Posterior cingulate gyrus (tissue), 11 donors: Measurements from ENCODE around the gene ABCC3.

Experiments used
- DNase-seq, 10 donors: peaks; one replicate each; pipeline versions ENCODE4 v3.0.0 to v3.0.0-alpha.2; 2020 to 2021; ENCODE audit warnings: mixed read lengths in 3 of 10
- intact Hi-C: fragments of 100-400 bp; cut with DNase I; formaldehyde crosslinking; loops from one replicate; pipeline ENCODE4 v1.15.1; 2023

ABCC3 gene

GRCh38 chr17:50603340-50603739, 31.3 kb upstream of the ABCC3 start:
- DNase-seq, result no peak
- intact Hi-C loops, result no loop called here

- no peak for DNase-seq
- intact Hi-C loops, result no loop called here
Measured at GRCh38 chr17:50604513-50604912, 30.2 kb upstream of the ABCC3 start.

- intact Hi-C loops, result no loop called here
- DNase-seq, result no peak
Measured at GRCh38 chr17:50605429-50605828, 29.3 kb upstream of the ABCC3 start.

DNA sequence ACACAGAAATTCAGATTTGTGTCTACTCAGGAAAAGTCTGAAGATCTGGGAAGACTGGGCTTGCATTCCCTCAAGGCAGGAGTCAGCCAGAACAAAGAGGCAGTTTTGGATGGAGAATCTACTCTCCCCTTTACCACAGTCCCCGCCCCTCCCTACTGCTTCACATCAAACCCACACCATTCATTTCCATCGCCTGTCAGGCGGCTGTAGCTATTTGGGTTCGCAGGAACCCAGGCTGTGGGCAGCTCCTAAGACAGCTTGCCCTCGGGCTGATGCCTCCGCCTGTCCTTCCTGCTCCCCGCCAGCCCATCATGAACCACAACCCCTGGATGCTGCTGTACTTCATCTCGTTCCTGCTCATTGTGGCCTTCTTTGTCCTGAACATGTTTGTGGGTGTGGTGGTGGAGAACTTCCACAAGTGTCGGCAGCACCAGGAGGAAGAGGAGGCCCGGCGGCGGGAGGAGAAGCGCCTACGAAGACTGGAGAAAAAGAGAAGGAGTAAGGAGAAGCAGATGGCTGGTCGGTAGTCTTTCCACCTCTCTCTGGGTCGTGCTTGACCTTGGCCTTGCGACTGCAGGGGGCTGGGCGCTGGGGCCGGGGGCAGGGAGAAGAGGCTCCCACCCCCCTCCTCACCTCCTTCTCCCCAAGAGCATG, 27.0 kb upstream of the ABCC3 start:
- DNase-seq, result no peak
- intact Hi-C loops, result no loop called here

DNA sequence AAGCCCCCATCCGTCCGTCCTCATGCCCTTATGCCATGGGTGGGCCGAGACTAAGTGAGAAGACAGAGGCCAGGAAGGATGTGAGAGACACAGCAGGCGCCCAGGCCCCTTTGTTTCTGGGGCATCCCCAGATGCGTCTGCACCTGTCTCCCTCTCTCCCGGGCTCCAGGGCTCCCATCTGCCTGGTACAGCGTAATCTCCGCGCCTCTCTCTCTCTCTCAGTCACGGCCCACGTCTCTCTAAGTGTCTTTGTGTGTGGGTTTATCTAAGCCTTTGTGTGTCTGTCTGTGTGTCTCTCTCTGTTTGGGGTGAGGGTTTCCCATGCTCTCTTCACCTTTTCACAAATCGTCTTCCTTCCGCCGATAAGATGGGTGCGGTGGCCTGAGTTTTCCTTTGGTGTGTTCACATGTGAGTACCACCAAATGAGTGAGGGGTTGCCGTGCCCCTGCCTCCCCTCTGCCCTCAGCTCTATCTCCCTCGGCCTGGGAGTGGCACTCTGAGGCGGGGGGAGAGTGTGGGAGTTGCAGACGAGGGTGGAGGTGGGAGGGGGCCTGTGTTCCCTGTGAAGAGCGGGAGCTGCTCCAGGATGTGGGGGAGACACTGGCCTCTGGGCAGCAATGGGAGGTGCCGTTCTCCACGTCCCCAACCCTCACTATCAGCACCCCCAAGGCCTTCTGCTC, 25.8 kb upstream of the ABCC3 start:
- intact Hi-C loops, result no loop called here
- peak in 3 of 10 donors; percentile 38 to 87 (median 41) for DNase-seq

DNA sequence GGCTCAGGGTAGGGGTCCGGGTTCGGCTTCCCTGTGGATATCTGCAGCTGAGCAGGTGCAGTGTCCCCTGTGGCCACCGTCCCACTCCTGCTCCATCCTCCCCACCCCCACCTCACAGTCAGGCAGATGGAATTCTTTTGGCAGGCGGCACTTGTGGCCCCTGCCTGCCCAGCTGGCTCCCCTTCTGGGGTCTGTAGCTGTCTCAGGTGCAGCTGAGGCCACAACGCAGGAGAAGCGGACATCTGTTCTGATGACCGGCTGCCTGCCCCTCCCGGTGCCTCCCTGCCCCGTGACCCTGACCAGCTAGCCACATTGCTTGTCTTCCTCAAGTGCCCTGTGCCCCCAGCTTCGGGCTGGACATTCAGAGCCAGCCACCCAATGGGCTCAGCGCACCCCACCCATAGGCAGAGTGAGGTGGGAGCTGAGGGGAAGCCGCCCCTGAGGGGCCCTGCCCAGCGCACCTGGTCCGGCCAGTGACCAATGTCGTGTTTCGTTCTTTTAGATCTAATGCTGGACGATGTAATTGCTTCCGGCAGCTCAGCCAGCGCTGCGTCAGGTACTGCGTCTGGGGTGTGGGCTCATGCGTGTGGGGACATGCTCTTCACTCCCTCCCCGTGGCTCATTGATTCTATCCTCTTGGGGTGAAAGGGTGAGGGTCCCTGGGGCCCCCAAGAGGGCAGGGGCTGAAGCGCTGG, 25.2 kb upstream of the ABCC3 start:
- intact Hi-C loops, result no loop called here
- DNase-seq, result no peak

GRCh38 chr17:50611634-50612033, 23.0 kb upstream of the ABCC3 start:
- intact Hi-C loops, result no loop called here
- DNase-seq, result no peak

DNA sequence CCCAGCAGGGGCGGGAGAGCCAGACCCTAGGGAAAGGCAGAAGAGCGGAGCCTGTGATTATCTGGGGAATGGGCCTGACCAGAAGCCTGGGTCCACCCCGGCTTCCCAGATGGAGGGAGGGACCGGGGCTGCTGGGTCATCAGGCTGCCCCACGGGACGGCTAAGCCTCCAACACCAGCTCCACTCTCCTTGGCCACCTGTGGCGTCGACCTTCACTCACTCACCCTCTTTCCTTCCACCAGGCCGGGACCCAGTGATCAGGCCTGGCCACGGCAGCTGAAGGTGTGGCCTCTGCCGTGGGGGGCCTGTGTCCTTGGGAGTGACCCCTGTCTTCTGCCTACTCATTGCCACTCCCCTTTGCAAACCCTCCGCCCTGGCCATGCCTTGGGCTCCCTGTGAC, 22.4 kb upstream of the ABCC3 start:
- intact Hi-C loops, result no loop called here
- no peak for DNase-seq

- DNase-seq, result peak in 1 of 10 donors; percentile 26
- intact Hi-C loops, result no loop called here
Measured at GRCh38 chr17:50613007-50613992, 21.4 kb upstream of the ABCC3 start.

DNA sequence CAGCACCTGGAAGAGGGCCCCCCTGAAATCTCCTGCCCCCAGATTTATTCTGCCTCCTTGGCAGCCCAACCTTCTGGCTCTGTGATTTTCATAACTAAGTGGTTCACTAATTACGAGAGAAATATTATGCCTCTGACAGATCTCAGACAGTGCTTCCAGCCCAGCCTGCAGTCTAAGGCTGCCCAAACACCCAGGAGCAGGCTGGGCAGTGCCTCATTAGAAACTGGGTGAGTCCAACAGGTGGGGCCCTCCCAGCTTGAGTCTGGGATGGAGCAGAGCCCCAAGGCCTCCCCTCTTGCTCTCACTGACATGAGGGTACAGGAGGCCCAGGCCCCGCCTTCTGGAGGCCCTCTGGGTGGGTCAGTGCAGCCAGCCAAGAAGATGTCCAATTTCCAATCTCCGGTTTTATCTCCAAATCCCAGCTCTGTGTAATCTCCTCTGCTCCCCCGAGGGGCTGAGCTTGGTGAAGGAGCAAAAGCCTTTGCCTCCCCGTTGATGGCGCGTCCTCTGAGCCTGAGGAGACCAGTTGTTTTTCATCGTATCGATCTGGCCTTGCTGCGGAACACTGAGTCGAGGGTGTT, 20.1 kb upstream of the ABCC3 start:
- intact Hi-C loops, result no loop called here

GRCh38 chr17:50615828-50616227, 18.9 kb upstream of the ABCC3 start:
- intact Hi-C loops, result no loop called here
- DNase-seq, result no peak

More for the DNA sequence above, 20.1 kb upstream of the ABCC3 start:
- DNase-seq, result no peak

DNA sequence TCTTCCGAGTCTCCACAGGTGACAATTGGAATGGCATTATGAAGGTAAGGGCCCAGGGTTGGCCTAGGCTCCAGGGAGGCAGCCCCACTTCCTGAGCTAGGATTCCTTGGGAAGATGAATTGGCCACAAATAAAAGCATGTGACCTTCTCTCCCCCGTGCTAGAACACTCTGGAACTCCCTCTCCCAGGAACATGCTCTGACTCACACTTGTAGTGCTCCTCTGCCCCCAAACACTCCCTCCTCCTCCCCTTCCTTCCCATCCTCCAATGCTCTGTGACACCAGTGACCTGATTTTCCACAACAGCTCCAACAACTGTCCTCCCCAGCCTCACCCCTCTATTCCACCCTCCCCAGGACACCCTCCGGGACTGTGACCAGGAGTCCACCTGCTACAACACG, 16.4 kb upstream of the ABCC3 start:
- intact Hi-C loops, result no loop called here
- no peak for DNase-seq

DNA sequence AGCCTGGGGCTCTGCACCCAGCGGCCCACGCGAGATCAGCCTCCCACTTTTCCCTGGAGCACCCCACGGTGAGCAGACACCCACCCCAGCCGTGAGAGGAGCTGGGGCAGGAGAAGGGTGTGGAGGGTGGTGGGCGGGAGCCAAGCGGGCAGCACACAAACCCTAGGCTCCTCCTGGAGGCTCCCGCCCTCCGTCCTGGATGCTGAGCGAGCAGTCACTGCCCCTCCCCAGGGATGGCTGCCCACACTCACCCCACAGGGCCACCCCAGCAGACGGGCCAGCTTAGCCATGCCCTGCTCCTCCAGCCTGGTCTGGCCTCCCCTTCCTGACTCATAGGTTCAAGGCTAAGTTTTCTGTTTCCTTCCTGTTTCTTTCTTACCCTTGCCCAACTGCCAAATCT, 15.7 kb upstream of the ABCC3 start:
- intact Hi-C loops, result no loop called here
- no peak for DNase-seq

DNA sequence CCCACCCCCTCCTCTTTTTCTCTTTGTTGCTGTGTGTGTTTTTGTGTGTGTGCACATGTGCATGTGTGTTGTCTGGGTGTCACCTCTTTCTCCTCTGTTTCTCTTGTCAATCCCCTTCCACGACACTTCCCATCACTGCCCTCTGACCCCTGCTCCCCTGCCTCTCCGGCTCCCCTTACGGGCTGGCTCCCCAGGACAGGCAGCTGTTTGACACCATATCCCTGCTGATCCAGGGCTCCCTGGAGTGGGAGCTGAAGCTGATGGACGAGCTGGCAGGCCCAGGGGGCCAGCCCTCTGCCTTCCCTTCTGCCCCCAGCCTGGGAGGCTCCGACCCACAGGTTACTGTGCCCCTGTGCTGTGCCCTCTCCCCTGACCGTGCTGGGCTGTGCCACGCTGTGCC, 15.2 kb upstream of the ABCC3 start:
- DNase-seq, result no peak
- intact Hi-C loops, result no loop called here

DNA sequence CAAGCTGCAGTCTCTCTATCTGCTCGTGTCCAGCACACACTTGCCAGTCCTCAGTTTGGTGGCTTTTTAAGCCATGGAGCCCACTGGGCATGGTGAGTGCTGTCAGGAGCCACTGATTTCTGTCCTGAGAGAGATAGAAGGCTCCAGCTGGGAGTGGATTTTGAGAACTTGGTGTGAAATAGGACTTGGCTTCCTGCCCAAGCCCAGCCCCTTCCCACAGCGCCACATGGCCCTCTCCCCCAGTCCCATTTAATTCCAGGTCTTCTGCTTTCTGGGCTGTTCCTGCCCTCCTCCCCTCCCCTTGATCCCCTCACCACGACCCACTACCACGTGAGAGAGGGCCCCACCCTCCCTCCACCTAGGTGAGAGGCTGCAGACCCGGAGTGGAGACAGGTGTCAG, 14.4 kb upstream of the ABCC3 start:
- intact Hi-C loops, result no loop called here
- DNase-seq, result no peak

GRCh38 chr17:50620858-50621257, 13.8 kb upstream of the ABCC3 start:
- intact Hi-C loops, result no loop called here
- peak in 8 of 10 donors; percentile 36 to 93 (median 64) for DNase-seq

DNA sequence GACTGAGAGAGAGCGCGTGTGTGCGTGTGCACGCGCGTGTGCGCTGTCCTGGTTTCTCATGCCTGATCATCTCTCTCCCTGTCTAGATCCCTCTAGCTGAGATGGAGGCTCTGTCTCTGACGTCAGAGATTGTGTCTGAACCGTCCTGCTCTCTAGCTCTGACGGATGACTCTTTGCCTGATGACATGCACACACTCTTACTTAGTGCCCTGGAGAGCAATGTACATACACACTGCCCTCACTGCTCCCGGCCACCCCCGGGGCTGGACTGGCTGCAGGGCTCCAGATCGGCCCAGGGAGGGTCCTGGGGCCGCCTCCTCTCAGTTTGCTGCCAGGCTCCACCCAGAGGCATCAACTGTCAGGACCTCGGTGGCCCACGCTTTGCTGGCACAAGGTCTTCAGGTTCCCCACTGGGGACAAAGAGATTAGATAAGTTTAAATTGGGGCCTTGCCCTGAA, 13.1 kb upstream of the ABCC3 start:
- no peak for DNase-seq
- intact Hi-C loops, result no loop called here

GRCh38 chr17:50624321-50624934, 10.3 kb upstream of the ABCC3 start:
- intact Hi-C loops, result no loop called here
- no peak for DNase-seq

DNA sequence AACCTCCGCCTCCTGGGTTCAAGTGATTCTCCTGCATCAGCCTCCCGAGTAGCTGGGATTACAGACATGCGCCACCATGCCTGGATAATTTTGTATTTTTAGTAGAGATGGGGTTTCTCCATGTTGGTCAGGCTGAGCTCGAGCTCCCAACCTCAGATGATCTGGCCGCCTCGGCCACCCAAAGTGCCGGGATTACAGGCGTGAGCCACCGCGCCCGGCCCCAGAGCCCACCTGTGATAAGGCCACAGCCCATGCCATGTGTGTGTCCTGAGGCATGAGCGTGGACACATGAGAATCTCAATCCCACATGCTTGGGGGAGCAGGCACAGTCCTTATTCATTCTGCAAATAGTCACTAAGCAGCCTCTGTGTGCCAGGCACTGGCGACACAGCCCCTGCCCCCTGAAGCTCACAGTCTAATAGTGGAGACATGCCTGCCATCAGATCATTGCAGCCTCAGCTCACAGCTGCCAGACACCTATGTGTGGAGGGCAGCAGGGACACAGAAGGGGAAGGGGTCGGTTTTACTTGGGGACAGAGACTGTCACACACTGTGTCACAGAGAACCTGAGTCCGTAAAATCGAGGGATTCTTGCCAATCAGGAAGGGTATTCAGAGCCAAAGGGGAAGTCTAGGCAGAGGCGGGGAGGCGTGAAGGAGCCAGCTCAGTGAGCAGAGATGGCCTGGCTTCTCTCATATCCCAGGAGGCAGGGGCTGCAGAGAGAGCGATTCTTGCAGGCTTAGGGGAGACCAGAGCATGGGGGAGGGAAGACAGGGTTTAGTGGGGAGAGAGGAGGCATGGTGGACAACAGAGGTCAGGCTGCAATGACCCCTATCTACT, 9.4 kb upstream of the ABCC3 start:
- no peak for DNase-seq
- intact Hi-C loops, result loop anchor here (5.0 kb wide), 1 partner anchor 72 kb away; no protein-coding TSS in a partner anchor
